Fibroblast of skin of back (primary cell): Measurements from ENCODE around the gene SLC35D1. TPM values are rescaled to one million over a fixed set of nuclear protein-coding genes. Genes with fewer than 3 reads are reported as not detected.
"Not testable (repeated sequence)": the region's sequence is repeated elsewhere in the genome, so short reads cannot be mapped to it uniquely, and the experiment has no call there.

Experiments used
- DNase-seq: peaks from one replicate; pipeline ENCODE4 v3.0.0-alpha.2; 2013
- polyA plus RNA-seq, 2 experiments: library from polyadenylated mRNA; unstranded; fragments of 120-200 nt; gene quantifications; one replicate each; pipeline ENCODE4 v1.2.1, GENCODE V29; 2013; ENCODE audit not compliant: insufficient read length in 2 of 2

Gene SLC35D1
- polyA plus RNA-seq (2013, experiment 1 of 2; ENCODE audit: insufficient read length) = 6.5 TPM
- polyA plus RNA-seq (2013, experiment 2 of 2; ENCODE audit: insufficient read length) = 7.2 TPM

- peak; percentile 70 for DNase-seq
Measured at GRCh38 chr1:67053785-67054772, at the start of gene SLC35D1. Gene SLC35D1, minus strand, starts transcription at chr1:67054148. Its CDS starts 135 bp downstream, at chr1:67054013.

- no peak for DNase-seq
Measured at GRCh38 chr1:67103548-67103947, 49.6 kb upstream of the SLC35D1 start.

- no peak for DNase-seq
Measured at GRCh38 chr1:67100833-67101232, 46.9 kb upstream of the SLC35D1 start.

- DNase-seq = no peak
Measured at GRCh38 chr1:67097305-67097704, 43.4 kb upstream of the SLC35D1 start.

- DNase-seq = no peak
Measured at GRCh38 chr1:67094191-67094590, 40.2 kb upstream of the SLC35D1 start.

GRCh38 chr1:67089685-67090208 lies 35.8 kb upstream of the SLC35D1 start:
- no peak for DNase-seq

GRCh38 chr1:67088440-67088839 lies 34.5 kb upstream of the SLC35D1 start:
- DNase-seq = no peak

- DNase-seq = no peak
Measured at GRCh38 chr1:67085326-67085725, 31.4 kb upstream of the SLC35D1 start.

GRCh38 chr1:67084765-67085318 lies 30.9 kb upstream of the SLC35D1 start:
- DNase-seq = no peak

- no peak for DNase-seq
Measured at GRCh38 chr1:67078291-67078690, 24.3 kb upstream of the SLC35D1 start.

- DNase-seq = no peak
Measured at GRCh38 chr1:67077593-67077992, 23.6 kb upstream of the SLC35D1 start.

- DNase-seq = no peak
Measured at GRCh38 chr1:67072749-67073148, 18.8 kb upstream of the SLC35D1 start.

- DNase-seq = not testable (repeated sequence)
Measured at GRCh38 chr1:67067655-67068054, 13.7 kb upstream of the SLC35D1 start.

- DNase-seq = no peak
Measured at GRCh38 chr1:67062412-67062811, 8.5 kb upstream of the SLC35D1 start.

- no peak for DNase-seq
Measured at GRCh38 chr1:67061266-67061665, 7.3 kb upstream of the SLC35D1 start.

- peak; percentile 98 for DNase-seq
Measured at GRCh38 chr1:67060811-67061218, 6.9 kb upstream of the SLC35D1 start.

GRCh38 chr1:67059346-67059745 lies 5.4 kb upstream of the SLC35D1 start:
- peak; percentile 45 for DNase-seq

GRCh38 chr1:67058761-67059160 lies 4.8 kb upstream of the SLC35D1 start:
- peak; percentile 48 for DNase-seq

GRCh38 chr1:67058242-67058641 lies 4.3 kb upstream of the SLC35D1 start:
- no peak for DNase-seq

GRCh38 chr1:67053535-67053784 lies 488 bp downstream of the SLC35D1 start:
- peak; percentile 61 for DNase-seq

- DNase-seq = peak; percentile 45
Measured at GRCh38 chr1:67052741-67053534, 1.0 kb downstream of the SLC35D1 start.

- DNase-seq = no peak
Measured at GRCh38 chr1:67051196-67051595, 2.8 kb downstream of the SLC35D1 start.
